Measurements from ENCODE around the gene ERCC1. TPM values are rescaled to one million over a fixed set of nuclear protein-coding genes. Genes with fewer than 3 reads are reported as not detected.

Gene ERCC1
- total and polyA plus RNA-seq, 2 of the 13 experiments (the other 11 are each of a cell fraction or from before 2014, with no cell fraction given), result 40.0 to 66.4 TPM

DNA sequence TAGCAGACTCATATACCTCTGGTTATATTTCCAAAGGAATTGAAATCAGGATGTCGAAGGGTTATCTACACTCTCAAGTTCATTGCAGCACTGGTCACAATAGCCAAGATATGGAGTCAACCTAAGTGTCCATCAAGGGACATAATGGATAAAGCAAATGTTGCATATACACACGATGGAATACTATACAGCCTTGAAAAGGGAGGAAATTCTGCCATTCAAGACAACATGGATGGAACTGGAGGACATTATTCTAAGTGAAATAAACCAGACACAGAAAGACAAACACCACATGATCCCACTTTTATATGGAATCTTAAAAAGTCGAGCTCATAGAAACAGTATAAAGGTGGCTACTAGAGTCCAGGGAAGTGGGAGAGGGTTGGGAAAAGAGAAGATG is 13.6 kb upstream of the ERCC1 start:
- H3K9ac ChIP-seq (ENCODE audit: insufficient read depth, low read depth, low read length), result no peak overlapping the region
- in situ Hi-C loops (cut with HindIII; ENCODE audit: extremely low pct_ligation_motif_present, low pct_unique_long_range_greater_than_20kb), result no loop called here
- TF ChIP-seq HMGA1 (CRISPR knock-in tag; conservative IDR thresholded peaks at IDR 0.05) (no peak), ZBTB8A (CRISPR knock-in tag; IDR thresholded peaks at IDR 0.05; ENCODE audit: borderline replicate concordance, low read depth) (no peak), CEBPB (IDR thresholded peaks at IDR 0.05; ENCODE audit: borderline replicate concordance, low read depth, low read length) (no peak), RXRA (CRISPR knock-in tag; IDR thresholded peaks at IDR 0.05) (no peak), FOXK2 (IDR thresholded peaks at IDR 0.05) (no peak), MAFG (CRISPR knock-in tag; IDR thresholded peaks at IDR 0.05) (no peak), CBFB (CRISPR knock-in tag; IDR thresholded peaks at IDR 0.05) (no peak), ZSCAN9 (CRISPR knock-in tag; IDR thresholded peaks at IDR 0.05; ENCODE audit: borderline replicate concordance) (no peak), ZNF790 (CRISPR knock-in tag; IDR thresholded peaks at IDR 0.05; ENCODE audit: borderline replicate concordance) (no peak), MED1 (CRISPR knock-in tag; IDR thresholded peaks at IDR 0.05) (no peak), IKZF4 (CRISPR knock-in tag; IDR thresholded peaks at IDR 0.05; ENCODE audit: borderline replicate concordance, low read depth, not compliant biosample characterization) (no peak), KAT8 (CRISPR knock-in tag; IDR thresholded peaks at IDR 0.05) (no peak), ZNF382 (CRISPR knock-in tag; IDR thresholded peaks at IDR 0.05; ENCODE audit: borderline replicate concordance) (no peak), HMG20B (CRISPR knock-in tag; conservative IDR thresholded peaks at IDR 0.05) (no peak)
- TF ChIP-seq, protein P1, sequence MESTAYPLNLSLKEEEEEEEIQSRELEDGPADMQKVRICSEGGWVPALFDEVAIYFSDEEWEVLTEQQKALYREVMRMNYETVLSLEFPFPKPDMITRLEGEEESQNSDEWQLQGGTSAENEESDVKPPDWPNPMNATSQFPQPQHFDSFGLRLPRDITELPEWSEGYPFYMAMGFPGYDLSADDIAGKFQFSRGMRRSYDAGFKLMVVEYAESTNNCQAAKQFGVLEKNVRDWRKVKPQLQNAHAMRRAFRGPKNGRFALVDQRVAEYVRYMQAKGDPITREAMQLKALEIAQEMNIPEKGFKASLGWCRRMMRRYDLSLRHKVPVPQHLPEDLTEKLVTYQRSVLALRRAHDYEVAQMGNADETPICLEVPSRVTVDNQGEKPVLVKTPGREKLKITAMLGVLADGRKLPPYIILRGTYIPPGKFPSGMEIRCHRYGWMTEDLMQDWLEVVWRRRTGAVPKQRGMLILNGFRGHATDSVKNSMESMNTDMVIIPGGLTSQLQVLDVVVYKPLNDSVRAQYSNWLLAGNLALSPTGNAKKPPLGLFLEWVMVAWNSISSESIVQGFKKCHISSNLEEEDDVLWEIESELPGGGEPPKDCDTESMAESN (CRISPR knock-in tag; conservative IDR thresholded peaks at IDR 0.05), result no peak
- TF ChIP-seq, protein P2, sequence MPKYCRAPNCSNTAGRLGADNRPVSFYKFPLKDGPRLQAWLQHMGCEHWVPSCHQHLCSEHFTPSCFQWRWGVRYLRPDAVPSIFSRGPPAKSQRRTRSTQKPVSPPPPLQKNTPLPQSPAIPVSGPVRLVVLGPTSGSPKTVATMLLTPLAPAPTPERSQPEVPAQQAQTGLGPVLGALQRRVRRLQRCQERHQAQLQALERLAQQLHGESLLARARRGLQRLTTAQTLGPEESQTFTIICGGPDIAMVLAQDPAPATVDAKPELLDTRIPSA (CRISPR knock-in tag; IDR thresholded peaks at IDR 0.05; ENCODE audit: borderline replicate concordance), result no peak
- TF ChIP-seq, protein P3, sequence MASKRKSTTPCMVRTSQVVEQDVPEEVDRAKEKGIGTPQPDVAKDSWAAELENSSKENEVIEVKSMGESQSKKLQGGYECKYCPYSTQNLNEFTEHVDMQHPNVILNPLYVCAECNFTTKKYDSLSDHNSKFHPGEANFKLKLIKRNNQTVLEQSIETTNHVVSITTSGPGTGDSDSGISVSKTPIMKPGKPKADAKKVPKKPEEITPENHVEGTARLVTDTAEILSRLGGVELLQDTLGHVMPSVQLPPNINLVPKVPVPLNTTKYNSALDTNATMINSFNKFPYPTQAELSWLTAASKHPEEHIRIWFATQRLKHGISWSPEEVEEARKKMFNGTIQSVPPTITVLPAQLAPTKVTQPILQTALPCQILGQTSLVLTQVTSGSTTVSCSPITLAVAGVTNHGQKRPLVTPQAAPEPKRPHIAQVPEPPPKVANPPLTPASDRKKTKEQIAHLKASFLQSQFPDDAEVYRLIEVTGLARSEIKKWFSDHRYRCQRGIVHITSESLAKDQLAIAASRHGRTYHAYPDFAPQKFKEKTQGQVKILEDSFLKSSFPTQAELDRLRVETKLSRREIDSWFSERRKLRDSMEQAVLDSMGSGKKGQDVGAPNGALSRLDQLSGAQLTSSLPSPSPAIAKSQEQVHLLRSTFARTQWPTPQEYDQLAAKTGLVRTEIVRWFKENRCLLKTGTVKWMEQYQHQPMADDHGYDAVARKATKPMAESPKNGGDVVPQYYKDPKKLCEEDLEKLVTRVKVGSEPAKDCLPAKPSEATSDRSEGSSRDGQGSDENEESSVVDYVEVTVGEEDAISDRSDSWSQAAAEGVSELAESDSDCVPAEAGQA (IDR thresholded peaks at IDR 0.05; ENCODE audit: low read depth), result no peak
- TF ChIP-seq, protein P3 (CRISPR knock-in tag; IDR thresholded peaks at IDR 0.05; ENCODE audit: borderline replicate concordance), result no peak
- CTCF ChIA-PET (ENCODE audit: low intra/inter-chr PET ratio, low total read pairs), result interaction anchor here (1.6 to 4.4 kb wide), 2 partner anchors 41 to 42 kb away, joined by 4 to 117 read pairs; no protein-coding TSS in a partner anchor
- intact Hi-C loops (cut with micrococcal nuclease; ENCODE audit: unreplicated experiment), result no loop called here
- no peak overlapping the region for H3K27ac ChIP-seq (ENCODE audit: extremely low read length, insufficient read depth, low read length)
- no peaks in the 10 kb centered on the region for H3K36me3 ChIP-seq (replicated peaks in 1 of 2; ENCODE audit: control insufficient read depth in 1 of 2, insufficient read depth in 2 of 2, low read length in 2 of 2)
- H3K4me2 ChIP-seq (ENCODE audit: low read depth, low read length), result no peak overlapping the region
- no peak for FAIRE-seq
- WGBS (ENCODE audit: low lambda C conversion rate), result 26% methylated on average over 3 of the region's 3 CpGs
- peaks cover 44% of the 10 kb centered on the region for H3K4me1 ChIP-seq (ENCODE audit: insufficient read depth, low read length)
- no peak for DNase-seq (ENCODE audit: low spot score)
- H3K79me2 ChIP-seq (ENCODE audit: insufficient read depth, low read length), result no peaks in the 10 kb centered on the region
- no peak overlapping the region for H3K4me3 ChIP-seq (replicated peaks in 1 of 3; ENCODE audit: insufficient read depth in 1 of 3, low read depth in 2 of 3, low read length in 3 of 3)
- no TSS peak for BruUV-seq (replicated peaks)
- no peaks in the 10 kb centered on the region for H3K27me3 ChIP-seq (ENCODE audit: control insufficient read depth in 1 of 2, insufficient read depth in 2 of 2, low read length in 2 of 2)
- POLR2A ChIA-PET, result no interaction called here
- no peak overlapping the region for H2AFZ ChIP-seq (ENCODE audit: low read length)
- no peaks in the 10 kb centered on the region for H3K9me3 ChIP-seq (ENCODE audit: low read length)
- no peak for ATAC-seq
- H4K20me1 ChIP-seq (ENCODE audit: insufficient read depth, low read length), result no peaks in the 10 kb centered on the region
